ENCODE measurements around the gene TOMM6.
A peak's percentile ranks its signal among the peaks of the same experiment; 100 is the strongest.

Gene TOMM6

DNA sequence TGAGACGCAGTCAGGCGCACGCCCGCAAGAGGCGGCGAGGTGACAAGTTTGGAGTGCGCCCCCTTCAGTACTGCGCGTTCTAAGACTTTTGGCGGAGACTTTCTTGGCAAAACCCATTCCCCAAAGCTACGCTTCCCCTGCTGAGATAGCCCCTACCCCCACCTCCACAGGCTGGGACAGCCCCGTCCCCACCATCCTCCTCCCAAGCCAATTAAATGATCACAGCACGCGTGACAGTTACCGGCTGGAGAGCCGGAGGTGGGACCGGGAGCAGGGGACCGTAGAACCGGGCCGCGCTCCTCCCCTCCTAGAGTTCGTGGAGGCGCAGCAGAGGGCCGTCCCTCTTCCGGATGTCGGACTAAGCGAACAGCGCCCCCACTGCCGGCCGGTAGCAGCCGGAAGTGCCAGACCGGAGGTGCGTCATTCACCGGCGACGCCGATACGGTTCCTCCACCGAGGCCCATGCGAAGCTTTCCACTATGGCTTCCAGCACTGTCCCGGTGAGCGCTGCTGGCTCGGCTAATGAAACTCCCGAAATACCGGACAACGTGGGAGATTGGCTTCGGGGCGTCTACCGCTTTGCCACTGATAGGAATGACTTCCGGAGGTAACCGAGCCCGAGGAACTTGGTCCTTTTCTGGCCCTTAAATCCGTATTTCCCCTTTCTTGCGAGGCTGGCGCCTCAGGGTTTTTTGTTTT lies at the start of gene TOMM6:
Gene TOMM6 (plus strand): TSS at position 476 of the 699 bp plus-strand sequence. CDS start 4 bp downstream, at position 480.
- Mint-ChIP-seq H3K27me3 (no peaks in the 10 kb centered on the region), H3K4me3 (peak within 1 kb of the TSS; percentile 97), H3K36me3 (peaks cover 6% of the 10 kb centered on the region), H3K4me1 (peaks cover 19% of the 10 kb centered on the region), H3K9me3 (no peaks in the 10 kb centered on the region), H3K27ac (peak within 1 kb of the TSS; percentile 99)

DNA sequence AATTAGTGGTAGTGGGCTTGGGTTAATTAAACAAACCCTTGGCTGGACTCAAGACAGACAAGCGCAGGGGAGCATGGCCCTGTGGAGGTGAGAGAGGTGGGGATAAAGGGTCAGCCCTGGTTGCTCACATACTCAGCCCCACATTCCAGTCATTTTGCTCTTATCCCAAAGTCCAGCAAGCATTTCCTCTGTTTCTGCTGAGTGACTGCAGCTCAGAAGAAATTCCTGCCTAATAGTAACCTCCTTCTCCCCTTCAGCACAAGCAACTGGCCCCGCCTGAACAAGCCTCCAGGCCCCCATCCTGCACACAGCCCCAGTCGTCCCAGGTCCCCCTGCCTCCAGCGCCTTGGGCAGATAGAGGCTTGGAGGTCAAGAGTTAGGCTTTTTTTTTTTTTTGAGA lies 48.5 kb upstream of the TOMM6 start:
- Mint-ChIP-seq H3K36me3 (no peaks in the 10 kb centered on the region), H3K27me3 (no peaks in the 10 kb centered on the region), H3K4me3 (no peak overlapping the region), H3K9me3 (no peaks in the 10 kb centered on the region), H3K4me1 (peaks cover 4% of the 10 kb centered on the region), H3K27ac (no peak overlapping the region)

DNA sequence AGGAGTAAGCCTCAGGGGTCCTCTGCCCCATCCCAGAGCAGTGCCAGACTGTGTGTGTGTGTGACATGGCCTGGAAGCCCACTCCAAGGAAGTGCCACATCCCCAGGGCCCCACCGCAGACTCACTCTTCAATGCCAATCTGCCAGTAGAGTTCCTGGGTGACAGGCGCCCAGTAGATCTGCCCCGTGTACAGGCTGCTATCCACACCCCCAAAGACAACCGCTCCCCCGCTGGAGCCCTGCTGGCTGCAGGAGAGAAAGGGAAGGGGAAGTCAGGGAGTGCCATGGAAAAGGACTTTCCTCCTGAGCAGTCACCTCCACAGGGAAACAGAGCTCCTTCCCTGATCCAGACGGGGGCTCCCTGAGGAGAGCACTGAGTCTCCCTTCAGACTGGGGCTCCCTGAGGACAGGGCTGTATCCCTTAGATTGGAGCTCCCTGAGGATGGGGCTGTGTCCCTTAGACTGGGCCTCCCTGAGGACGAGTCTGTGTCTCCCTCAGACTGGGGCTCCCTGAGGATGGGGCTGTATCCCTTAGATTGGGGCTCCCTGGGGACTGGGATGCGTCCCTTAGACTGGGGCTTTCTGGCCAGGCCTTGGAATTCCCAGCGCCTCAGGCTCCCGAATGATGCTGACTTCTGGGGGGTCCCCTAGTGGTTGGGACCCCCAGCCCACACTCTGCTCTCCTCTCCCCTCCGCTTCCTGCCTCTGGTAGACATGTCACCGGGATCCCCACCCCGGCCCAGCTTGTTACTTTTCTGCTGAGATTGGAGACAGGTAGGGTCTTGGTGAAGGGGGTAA lies 46.9 kb upstream of the TOMM6 start:
- Mint-ChIP-seq H3K27me3 (no peaks in the 10 kb centered on the region), H3K4me1 (peaks cover 3% of the 10 kb centered on the region), H3K9me3 (no peaks in the 10 kb centered on the region), H3K36me3 (no peaks in the 10 kb centered on the region), H3K4me3 (no peak overlapping the region), H3K27ac (no peak overlapping the region)

DNA sequence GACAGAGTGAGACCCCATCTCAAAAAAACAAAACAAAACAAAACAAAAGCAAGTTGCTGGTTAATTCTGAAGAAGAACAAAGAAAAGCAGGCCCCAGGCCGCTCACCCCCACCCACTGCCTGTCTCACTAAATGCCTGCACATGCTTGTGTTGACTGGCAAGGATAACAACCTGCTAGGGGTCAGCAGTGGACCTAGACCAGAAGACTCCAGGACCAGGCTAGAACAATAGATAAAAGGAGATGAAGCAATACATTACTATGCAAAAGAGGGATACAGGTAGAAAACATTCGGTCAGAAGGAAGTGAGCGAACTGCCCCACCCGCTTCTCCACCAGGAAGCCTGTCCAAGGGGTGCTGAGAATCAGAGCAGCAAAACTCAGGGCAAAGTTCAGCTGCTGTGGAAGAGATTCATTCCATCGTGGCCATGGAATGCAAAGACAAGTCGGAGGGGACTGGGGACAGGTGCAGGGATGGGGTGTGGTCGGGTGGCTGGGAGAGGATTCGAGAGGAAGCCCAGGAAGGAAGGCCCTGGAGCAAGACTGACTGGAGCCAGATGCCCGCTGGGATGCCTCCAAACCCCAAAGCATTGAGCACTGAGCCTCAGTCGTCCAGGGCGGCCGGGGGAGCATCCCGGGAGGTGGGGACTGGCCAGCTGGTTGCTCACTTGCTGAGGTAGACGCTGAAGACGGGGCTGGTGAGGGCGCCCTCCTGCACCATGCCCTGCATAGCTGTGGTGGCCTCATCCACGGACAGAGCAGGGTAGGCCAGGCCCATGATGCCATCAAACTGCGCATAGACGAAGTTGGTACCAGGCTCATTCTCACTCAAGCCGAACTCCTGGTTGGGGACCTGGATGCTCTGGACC lies 45.6 kb upstream of the TOMM6 start:
- H3K27ac Mint-ChIP-seq = no peak overlapping the region
- H3K9me3 Mint-ChIP-seq = no peaks in the 10 kb centered on the region
- H3K4me1 Mint-ChIP-seq = no peaks in the 10 kb centered on the region
- H3K4me3 Mint-ChIP-seq = no peak overlapping the region
- H3K27me3 Mint-ChIP-seq = no peaks in the 10 kb centered on the region
- no peaks in the 10 kb centered on the region for H3K36me3 Mint-ChIP-seq

DNA sequence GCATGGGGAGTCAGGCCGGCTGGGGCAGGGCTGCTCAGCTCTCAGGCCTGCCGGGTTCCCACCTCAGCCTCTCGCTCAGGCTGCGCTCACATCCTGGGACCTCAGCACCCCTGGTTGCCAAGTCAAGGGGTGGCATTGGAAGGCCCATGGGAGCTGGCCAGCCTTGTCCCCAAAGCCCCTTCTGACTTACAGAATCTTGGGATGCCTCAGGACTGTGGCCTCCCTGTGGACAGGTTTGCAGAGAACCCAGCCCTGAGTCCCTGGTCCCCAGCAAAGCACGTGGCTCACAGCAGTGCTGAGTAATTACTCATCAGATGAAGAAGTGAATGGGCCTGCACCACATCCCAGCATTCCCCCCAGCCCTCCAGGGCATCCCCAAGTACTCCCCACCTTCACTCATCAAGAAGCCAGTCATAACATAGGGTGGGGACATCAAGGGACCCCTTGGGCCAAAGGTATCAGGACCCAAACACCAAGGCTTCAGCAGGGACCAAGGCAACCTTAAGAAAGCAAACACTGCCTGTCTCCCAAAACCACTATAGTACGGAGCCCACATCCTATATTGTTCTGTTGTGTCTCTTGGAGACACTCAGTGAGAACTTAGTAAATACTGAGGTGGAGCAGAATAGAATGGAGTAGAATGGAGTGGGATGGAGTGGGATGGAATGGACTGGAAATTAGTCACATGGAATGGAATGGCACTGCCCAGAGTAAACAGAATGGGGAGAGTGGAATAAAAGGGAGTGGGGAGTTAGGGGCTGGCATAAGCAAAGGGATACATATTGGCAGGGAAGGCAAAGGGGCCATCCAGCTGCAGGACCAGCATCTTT lies 43.9 kb upstream of the TOMM6 start:
- H3K27ac Mint-ChIP-seq = no peak overlapping the region

DNA sequence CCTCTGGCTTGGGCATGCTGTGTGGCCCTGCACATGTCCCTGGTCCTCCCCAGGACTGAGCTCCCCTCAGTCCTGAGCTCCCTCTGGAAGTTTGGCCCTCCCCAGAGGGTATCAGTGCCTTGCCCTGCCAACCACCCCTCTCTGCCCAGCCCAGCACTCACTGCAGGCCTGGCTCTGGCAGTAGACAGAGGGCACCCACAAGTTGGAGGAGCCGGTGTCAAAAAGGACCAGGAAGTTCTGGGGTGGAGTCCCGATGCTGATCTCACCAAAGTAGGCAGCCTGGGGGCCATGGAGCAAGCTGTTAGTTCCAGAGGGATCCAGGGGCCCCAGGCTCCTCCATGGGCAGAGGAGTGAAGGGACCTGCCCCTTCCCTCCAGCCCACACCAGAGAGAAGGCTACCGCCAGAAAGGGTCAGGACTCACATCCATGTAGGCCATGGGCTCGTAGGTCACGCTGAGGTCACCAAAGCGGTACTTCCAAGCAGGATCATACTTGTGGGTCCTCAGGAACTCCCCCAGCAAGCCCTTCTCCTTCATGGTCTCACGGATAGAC lies 43.2 kb upstream of the TOMM6 start:
- no peaks in the 10 kb centered on the region for H3K4me1 Mint-ChIP-seq

More for the DNA sequence above, 43.9 kb upstream of the TOMM6 start:
- H3K9me3 Mint-ChIP-seq = no peaks in the 10 kb centered on the region
- H3K27me3 Mint-ChIP-seq = no peaks in the 10 kb centered on the region
- H3K4me1 Mint-ChIP-seq = no peaks in the 10 kb centered on the region
- H3K36me3 Mint-ChIP-seq = no peaks in the 10 kb centered on the region
- no peak overlapping the region for H3K4me3 Mint-ChIP-seq

DNA sequence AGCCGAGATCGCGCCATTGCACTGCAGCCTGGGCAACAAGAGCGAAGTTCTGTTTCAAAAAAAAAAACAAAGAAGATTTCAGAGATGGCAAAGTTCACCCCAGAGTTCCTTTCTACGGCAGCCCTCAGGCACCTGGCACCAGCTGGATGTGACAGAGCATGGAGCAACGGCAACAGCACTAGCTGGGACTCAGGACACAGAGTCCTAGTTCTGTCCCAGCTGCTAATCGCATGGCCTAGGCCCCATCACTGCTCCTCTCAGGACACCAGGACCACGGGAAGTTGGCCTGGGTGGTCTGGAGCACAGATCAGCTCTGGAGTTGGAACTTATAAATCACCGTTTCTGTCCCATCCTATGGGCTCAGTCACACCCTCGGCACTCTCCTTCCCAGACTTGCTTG lies 41.4 kb upstream of the TOMM6 start:
- Mint-ChIP-seq H3K27ac (no peak overlapping the region), H3K9me3 (no peaks in the 10 kb centered on the region), H3K4me3 (no peak overlapping the region), H3K27me3 (no peaks in the 10 kb centered on the region), H3K4me1 (no peaks in the 10 kb centered on the region), H3K36me3 (no peaks in the 10 kb centered on the region)

More for the DNA sequence above, 43.2 kb upstream of the TOMM6 start:
- Mint-ChIP-seq H3K4me3 (no peak overlapping the region), H3K36me3 (no peaks in the 10 kb centered on the region), H3K27me3 (no peaks in the 10 kb centered on the region), H3K9me3 (no peaks in the 10 kb centered on the region), H3K27ac (no peak overlapping the region)

DNA sequence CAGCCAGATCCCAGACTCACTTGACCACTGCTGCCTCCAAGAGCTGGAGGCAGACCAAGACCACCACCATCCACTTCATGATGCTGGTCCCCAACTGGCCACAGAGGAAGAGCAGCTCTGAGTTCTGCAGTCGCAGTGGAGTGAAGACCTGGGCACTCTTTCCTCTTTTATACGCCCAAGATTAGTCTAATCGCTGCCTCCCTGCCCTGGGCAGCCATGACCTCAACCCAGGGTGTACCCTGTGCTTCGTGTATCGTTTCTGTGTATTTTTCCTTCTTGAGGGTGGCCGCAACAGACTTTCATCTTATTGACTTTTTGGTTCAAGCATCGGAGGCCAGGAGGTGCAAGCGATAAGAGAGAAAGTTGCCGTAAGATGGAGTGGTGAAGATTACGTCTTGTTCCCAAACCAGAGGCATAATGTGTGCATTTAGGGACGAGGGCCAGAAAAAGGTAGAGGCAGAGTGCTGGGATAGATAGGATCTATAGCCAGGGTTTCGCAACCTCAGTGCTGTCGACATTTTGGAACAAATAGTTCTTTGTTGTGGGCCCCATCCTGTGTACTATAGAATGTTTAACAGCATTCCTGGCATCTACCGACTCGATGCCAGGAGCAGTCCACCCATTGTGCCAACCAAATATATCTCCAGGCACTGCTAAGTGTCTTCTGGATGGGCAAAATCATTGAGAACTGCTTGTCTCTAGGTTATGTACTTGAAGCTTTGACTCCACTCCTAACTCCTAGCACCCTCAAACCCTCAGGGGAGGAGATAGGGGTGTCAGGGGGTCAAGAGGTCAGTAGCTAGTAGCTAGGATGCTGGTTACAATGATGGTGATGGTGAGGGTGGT lies 40.0 kb upstream of the TOMM6 start, which contains the start of gene PGC:
Gene PGC (minus strand): TSS at position 142 of the 846 bp plus-strand sequence. CDS start 63 bp downstream, at position 79.
- H3K27me3 Mint-ChIP-seq = no peaks in the 10 kb centered on the region
- no peaks in the 10 kb centered on the region for H3K9me3 Mint-ChIP-seq
- H3K27ac Mint-ChIP-seq = no peak within 1 kb of the TSS
- H3K4me1 Mint-ChIP-seq = no peaks in the 10 kb centered on the region
- no peaks in the 10 kb centered on the region for H3K36me3 Mint-ChIP-seq
- H3K4me3 Mint-ChIP-seq = no peak within 1 kb of the TSS

DNA sequence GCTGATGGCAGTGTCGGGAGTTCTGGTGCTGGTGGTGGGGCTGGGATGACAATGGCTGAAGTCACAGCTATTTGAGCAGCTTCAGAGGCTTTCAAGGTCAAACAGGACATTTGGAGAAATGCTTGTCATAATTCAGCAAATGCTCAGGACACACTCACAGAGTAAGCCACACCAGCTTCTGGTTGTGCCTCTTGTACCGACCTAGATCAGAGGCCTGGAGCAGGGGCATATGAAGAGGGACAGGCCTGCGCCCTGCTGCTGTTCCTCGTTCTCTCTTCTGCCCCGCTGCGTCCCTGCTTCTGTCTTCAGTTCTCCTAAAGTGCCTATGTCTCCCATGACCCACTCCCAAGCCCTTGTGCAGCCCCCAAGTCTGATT lies 39.4 kb upstream of the TOMM6 start:
- H3K4me1 Mint-ChIP-seq = no peaks in the 10 kb centered on the region
- no peaks in the 10 kb centered on the region for H3K27me3 Mint-ChIP-seq
- no peak overlapping the region for H3K27ac Mint-ChIP-seq
- H3K4me3 Mint-ChIP-seq = no peak overlapping the region
- no peaks in the 10 kb centered on the region for H3K9me3 Mint-ChIP-seq
- H3K36me3 Mint-ChIP-seq = no peaks in the 10 kb centered on the region

DNA sequence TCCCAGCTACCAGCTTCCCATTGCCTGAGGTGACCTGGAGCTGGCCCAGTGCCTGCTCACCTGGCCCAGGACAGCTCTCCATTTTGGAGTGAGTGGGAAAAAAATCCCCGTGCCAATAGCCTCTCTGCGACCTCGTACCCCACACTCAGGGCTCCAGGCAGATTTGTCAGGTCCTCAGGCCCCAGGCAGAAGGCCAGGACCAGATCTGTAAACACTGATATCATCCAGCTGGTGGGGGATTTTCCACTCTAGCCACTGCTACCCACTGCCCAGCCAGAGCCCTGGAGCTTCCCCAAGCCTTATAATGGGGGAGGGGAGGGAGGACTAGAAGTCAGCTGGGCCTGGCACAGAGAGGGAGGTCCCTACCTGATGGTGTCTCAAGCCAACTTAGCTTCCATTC lies 39.0 kb upstream of the TOMM6 start:
- Mint-ChIP-seq H3K4me3 (no peak overlapping the region), H3K9me3 (no peaks in the 10 kb centered on the region), H3K27me3 (no peaks in the 10 kb centered on the region), H3K27ac (no peak overlapping the region), H3K4me1 (no peaks in the 10 kb centered on the region), H3K36me3 (no peaks in the 10 kb centered on the region)

DNA sequence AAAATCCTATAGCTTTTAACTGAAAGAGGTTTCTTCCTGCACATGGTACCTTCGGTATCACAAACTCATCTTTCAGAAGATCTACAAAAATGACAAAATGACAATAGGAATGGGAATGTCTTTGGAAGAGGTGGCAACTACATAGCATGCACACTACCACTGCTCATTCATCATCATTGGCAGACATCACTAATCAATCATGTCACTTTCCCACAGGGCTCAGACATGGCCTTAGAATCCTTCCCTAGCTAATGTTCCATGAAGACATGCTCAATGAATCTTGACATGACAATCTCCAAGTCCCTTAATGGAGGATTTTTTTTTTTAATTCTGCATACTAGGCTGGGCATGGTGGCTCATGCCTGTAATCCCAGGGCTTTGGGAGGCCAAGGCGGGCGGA lies 37.1 kb upstream of the TOMM6 start:
- H3K36me3 Mint-ChIP-seq = no peaks in the 10 kb centered on the region
- no peaks in the 10 kb centered on the region for H3K4me1 Mint-ChIP-seq
- H3K27ac Mint-ChIP-seq = no peak overlapping the region
- no peak overlapping the region for H3K4me3 Mint-ChIP-seq
- H3K27me3 Mint-ChIP-seq = no peaks in the 10 kb centered on the region
- H3K9me3 Mint-ChIP-seq = no peaks in the 10 kb centered on the region

DNA sequence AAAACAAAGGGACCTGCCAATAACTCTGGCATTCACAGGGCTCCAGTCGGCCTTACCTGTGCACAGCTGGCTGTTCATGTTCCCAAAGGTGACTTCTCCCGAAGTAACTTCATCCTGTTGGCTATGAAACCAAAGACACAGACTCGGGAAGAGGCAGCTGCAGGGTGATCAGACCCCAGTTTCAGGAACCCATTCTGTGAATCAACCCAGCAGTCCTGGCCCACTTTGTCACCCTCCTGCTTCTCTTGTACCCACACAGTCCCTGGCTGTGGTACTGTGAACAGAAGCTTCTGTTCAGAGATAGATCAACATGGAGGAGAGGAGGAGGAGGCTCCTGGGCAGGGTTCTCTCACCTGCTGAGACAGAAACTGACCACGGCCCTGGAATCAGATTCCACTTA lies 31.6 kb upstream of the TOMM6 start:
- H3K9me3 Mint-ChIP-seq = no peaks in the 10 kb centered on the region
- no peaks in the 10 kb centered on the region for H3K36me3 Mint-ChIP-seq
- no peak overlapping the region for H3K4me3 Mint-ChIP-seq
- no peak overlapping the region for H3K27ac Mint-ChIP-seq
- H3K27me3 Mint-ChIP-seq = no peaks in the 10 kb centered on the region
- no peaks in the 10 kb centered on the region for H3K4me1 Mint-ChIP-seq

DNA sequence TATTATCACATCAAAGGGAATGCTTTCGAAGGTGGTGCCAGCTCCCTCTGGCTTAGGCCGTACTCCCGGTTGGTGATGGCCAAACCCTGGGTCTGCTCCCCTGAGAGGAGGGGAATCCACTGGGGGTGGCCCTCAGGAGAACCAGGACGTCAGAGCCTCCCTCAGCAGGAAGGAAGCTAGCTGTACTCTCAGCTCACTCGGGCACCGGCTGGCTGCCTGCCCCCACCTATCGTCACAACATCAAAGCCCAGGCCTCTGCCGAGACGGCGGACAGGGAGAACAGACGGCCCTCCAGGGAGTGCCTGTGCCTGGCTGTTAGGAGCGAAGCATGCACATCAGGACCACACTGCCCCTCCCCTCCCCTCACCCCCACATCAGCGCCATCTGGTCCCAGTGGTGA lies 31.1 kb upstream of the TOMM6 start:
- H3K4me1 Mint-ChIP-seq = no peaks in the 10 kb centered on the region
- H3K27ac Mint-ChIP-seq = no peak overlapping the region
- no peaks in the 10 kb centered on the region for H3K9me3 Mint-ChIP-seq

DNA sequence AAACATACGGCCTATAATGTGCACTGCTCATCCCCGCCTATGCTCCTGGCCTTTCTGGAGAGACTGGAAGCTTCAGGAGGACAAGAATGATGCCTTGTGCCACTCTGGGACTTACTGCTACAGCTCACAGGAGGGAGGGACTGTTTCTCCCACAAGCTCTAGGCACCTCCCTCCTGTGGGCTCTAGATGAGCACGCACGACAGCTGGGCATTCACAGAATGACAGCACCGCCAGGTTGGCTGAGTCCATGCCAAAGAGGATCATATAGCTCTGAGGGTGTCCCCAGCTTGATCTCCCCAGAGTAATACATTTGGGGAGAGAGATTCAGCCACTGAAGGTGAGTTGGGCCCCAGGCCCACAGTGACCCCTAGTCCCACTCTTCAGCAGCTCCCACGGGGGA lies 30.2 kb upstream of the TOMM6 start:
- Mint-ChIP-seq H3K27ac (no peak overlapping the region), H3K4me1 (no peaks in the 10 kb centered on the region), H3K27me3 (peaks cover 1% of the 10 kb centered on the region), H3K4me3 (no peak overlapping the region), H3K9me3 (no peaks in the 10 kb centered on the region), H3K36me3 (no peaks in the 10 kb centered on the region)

More for the DNA sequence above, 31.1 kb upstream of the TOMM6 start:
- Mint-ChIP-seq H3K4me3 (no peak overlapping the region), H3K27me3 (peaks cover under 1% of the 10 kb centered on the region), H3K36me3 (no peaks in the 10 kb centered on the region)
